ENCODE results near the gene CTTNBP2NL.

CTTNBP2NL gene

GRCh38 chr1:112383759-112384370, 12.1 kb upstream of the CTTNBP2NL start (continued):
- no peak for TF ChIP-seq ZBTB7A (tag by site-specific recombination; IDR thresholded peaks at IDR 0.05; ENCODE audit: low read depth)

GRCh38 chr1:112386024-112386723, 9.8 kb upstream of the CTTNBP2NL start:
- TF ChIP-seq ZBTB21 (tag by site-specific recombination; IDR thresholded peaks at IDR 0.05) (no peak), ZNF341 (tag by site-specific recombination; IDR thresholded peaks at IDR 0.05; ENCODE audit: low read depth) (no peak), ZNF114 (tag by site-specific recombination; IDR thresholded peaks at IDR 0.05) (no peak), MEIS1 (CRISPR knock-in tag; IDR thresholded peaks at IDR 0.05; ENCODE audit: borderline replicate concordance) (no peak), OSR2 (tag by site-specific recombination; IDR thresholded peaks at IDR 0.05) (no peak), GLI2 (tag by site-specific recombination; IDR thresholded peaks at IDR 0.05; ENCODE audit: borderline replicate concordance, low read depth) (no peak), ZNF292 (tag by site-specific recombination; IDR thresholded peaks at IDR 0.05; ENCODE audit: borderline replicate concordance, low read depth) (no peak), IKZF3 (tag by site-specific recombination; IDR thresholded peaks at IDR 0.05) (no peak), ZNF707 (tag by site-specific recombination; IDR thresholded peaks at IDR 0.05) (no peak), ZNF366 (tag by site-specific recombination; conservative IDR thresholded peaks at IDR 0.05) (no peak), ZNF621 (tag by site-specific recombination; IDR thresholded peaks at IDR 0.05) (no peak), ZNF548 (tag by site-specific recombination; IDR thresholded peaks at IDR 0.05) (no peak), ZNF354C (tag by site-specific recombination; IDR thresholded peaks at IDR 0.05; ENCODE audit: borderline replicate concordance, low read depth) (no peak), ZNF416 (tag by site-specific recombination; IDR thresholded peaks at IDR 0.05) (no peak), KLF7 (tag by site-specific recombination; IDR thresholded peaks at IDR 0.05; ENCODE audit: borderline replicate concordance) (no peak), ZBTB1 (tag by site-specific recombination; IDR thresholded peaks at IDR 0.05) (no peak), WT1 (tag by site-specific recombination; IDR thresholded peaks at IDR 0.05) (no peak)
- TF ChIP-seq, protein P1, sequence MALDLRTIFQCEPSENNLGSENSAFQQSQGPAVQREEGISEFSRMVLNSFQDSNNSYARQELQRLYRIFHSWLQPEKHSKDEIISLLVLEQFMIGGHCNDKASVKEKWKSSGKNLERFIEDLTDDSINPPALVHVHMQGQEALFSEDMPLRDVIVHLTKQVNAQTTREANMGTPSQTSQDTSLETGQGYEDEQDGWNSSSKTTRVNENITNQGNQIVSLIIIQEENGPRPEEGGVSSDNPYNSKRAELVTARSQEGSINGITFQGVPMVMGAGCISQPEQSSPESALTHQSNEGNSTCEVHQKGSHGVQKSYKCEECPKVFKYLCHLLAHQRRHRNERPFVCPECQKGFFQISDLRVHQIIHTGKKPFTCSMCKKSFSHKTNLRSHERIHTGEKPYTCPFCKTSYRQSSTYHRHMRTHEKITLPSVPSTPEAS (tag by site-specific recombination; IDR thresholded peaks at IDR 0.05) = no peak
- TF ChIP-seq, protein P2, sequence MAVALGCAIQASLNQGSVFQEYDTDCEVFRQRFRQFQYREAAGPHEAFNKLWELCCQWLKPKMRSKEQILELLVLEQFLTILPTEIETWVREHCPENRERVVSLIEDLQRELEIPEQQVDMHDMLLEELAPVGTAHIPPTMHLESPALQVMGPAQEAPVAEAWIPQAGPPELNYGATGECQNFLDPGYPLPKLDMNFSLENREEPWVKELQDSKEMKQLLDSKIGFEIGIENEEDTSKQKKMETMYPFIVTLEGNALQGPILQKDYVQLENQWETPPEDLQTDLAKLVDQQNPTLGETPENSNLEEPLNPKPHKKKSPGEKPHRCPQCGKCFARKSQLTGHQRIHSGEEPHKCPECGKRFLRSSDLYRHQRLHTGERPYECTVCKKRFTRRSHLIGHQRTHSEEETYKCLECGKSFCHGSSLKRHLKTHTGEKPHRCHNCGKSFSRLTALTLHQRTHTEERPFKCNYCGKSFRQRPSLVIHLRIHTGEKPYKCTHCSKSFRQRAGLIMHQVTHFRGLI (tag by site-specific recombination; IDR thresholded peaks at IDR 0.05) = no peak
- Histone ChIP-seq H3K36me3 (ENCODE audit: control insufficient read depth in 2 of 2, insufficient read depth in 1 of 2, low read length in 2 of 2) (no peaks in the 10 kb centered on the region), H3K4me1 (ENCODE audit: control insufficient read depth, insufficient read depth, low read length) (no peaks in the 10 kb centered on the region), H3K4me3 (ENCODE audit: low read depth, low read length) (no peak overlapping the region), H3K27ac (ENCODE audit: extremely low read depth, low read depth, low read length) (no peak overlapping the region), H3K9me3 (ENCODE audit: control insufficient read depth, insufficient read depth, low read depth, low read length) (no peaks in the 10 kb centered on the region)
- ChIA-PET CTCF (no interaction called here), POLR2A (no interaction called here)

DNA sequence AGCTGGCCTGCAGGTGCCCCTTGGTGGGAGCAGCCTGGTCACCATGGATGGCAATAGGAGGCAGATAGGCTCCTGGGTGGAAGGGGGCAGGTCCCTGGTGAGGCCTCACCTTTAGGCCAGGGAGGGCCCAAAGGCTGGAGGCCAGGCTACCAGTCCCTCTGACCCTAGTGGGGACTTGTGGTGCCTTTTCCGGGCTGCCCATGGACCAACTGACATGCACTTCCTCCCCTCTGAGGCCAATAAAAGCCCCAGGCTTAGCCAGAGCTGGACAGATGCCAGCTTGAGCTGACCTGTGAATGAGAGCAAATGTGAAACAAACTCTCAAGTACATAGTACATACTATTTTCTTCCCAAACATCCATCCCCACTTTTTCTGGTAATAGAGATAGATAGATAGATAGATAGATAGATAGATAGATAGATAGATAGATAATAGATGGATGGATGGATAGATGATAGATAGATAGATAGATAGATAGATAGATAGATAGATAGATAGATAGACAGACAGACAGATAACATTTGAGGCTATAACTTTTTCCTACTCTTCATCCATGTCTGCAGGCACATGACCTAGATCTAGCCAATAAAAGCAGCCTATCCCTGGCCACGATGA, 9.2 kb upstream of the CTTNBP2NL start:
- Histone ChIP-seq H3K4me3 (ENCODE audit: low read depth, low read length) (no peak overlapping the region), H3K36me3 (ENCODE audit: control insufficient read depth in 2 of 2, insufficient read depth in 1 of 2, low read length in 2 of 2) (no peaks in the 10 kb centered on the region), H3K9me3 (ENCODE audit: control insufficient read depth, insufficient read depth, low read depth, low read length) (no peaks in the 10 kb centered on the region), H3K4me1 (ENCODE audit: control insufficient read depth, insufficient read depth, low read length) (no peaks in the 10 kb centered on the region), H3K27ac (ENCODE audit: extremely low read depth, low read depth, low read length) (no peak overlapping the region)
- CTCF ChIA-PET = interaction anchor here (0.7 to 1.0 kb wide), 2 partner anchors 13 to 17 kb away, joined by 3 read pairs; no protein-coding TSS in a partner anchor
- POLR2A ChIA-PET = no interaction called here
- TF ChIP-seq OVOL3 (tag by site-specific recombination; IDR thresholded peaks at IDR 0.05) (no peak), ZNF747 (tag by site-specific recombination; IDR thresholded peaks at IDR 0.05) (no peak), ZNF830 (tag by site-specific recombination; IDR thresholded peaks at IDR 0.05; ENCODE audit: low read depth) (no peak), ZNF140 (tag by site-specific recombination; IDR thresholded peaks at IDR 0.05) (no peak), ZNF19 (tag by site-specific recombination; IDR thresholded peaks at IDR 0.05; ENCODE audit: low read depth) (no peak), ZNF239 (tag by site-specific recombination; IDR thresholded peaks at IDR 0.05) (no peak), MYNN (tag by site-specific recombination; IDR thresholded peaks at IDR 0.05; ENCODE audit: borderline replicate concordance) (no peak), ZNF664 (tag by site-specific recombination; IDR thresholded peaks at IDR 0.05) (no peak), GLI2 (tag by site-specific recombination; IDR thresholded peaks at IDR 0.05; ENCODE audit: borderline replicate concordance, low read depth) (no peak), PRDM1 (tag by site-specific recombination; IDR thresholded peaks at IDR 0.05) (no peak), ZNF701 (tag by site-specific recombination; IDR thresholded peaks at IDR 0.05) (no peak)
- TF ChIP-seq, protein P3, sequence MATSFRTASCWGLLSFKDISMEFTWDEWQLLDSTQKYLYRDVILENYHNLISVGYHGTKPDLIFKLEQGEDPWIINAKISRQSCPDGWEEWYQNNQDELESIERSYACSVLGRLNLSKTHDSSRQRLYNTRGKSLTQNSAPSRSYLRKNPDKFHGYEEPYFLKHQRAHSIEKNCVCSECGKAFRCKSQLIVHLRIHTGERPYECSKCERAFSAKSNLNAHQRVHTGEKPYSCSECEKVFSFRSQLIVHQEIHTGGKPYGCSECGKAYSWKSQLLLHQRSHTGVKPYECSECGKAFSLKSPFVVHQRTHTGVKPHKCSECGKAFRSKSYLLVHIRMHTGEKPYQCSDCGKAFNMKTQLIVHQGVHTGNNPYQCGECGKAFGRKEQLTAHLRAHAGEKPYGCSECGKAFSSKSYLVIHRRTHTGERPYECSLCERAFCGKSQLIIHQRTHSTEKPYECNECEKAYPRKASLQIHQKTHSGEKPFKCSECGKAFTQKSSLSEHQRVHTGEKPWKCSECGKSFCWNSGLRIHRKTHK (tag by site-specific recombination; IDR thresholded peaks at IDR 0.05) = no peak

Measured in HEK293 (cell line).